Adrenal gland (tissue), 12 donors: ENCODE measurements around the gene MAN2B2. TPM values are rescaled to one million over a fixed set of nuclear protein-coding genes. Genes with fewer than 3 reads are reported as not detected.

Experiments
- DNase-seq, 7 donors: peaks; one replicate each; pipeline ENCODE4 v3.0.0-alpha.2; 2019 to 2020
- H3K27ac ChIP-seq, 5 donors: fragments of 200-600 bp; sonication (generic) in 4 of 5; 1 replicate in 3 of 5; 2 replicates in 2 of 5; pipeline versions ENCODE4 v1.5.1 to v1.8.0; 2016 to 2020; ENCODE audit warnings: mild to moderate bottlenecking in 1 of 5
- H3K27me3 ChIP-seq: fragments of 200-600 bp; 2 replicates; pipeline ENCODE4 v1.8.0; 2021
- H3K36me3 ChIP-seq, 2 donors: fragments of 200-600 bp; replicated peaks in 1 of 2; 1 replicate in 1 of 2; 2 replicates in 1 of 2; pipeline versions ENCODE4 v1.5.1 to v1.8.0; 2018 to 2022
- H3K4me1 ChIP-seq, 2 donors: fragments of 200-600 bp; replicated peaks in 1 of 2; 1 replicate in 1 of 2; 2 replicates in 1 of 2; pipeline versions ENCODE4 v1.5.1 to v1.8.0; 2018 to 2021
- H3K4me3 ChIP-seq, 4 donors: fragments of 200-600 bp; sonication (generic) in 3 of 4; one replicate each; pipeline ENCODE4 v1.5.1; 2016 to 2018
- H3K9me3 ChIP-seq, 3 donors: fragments of 200-600 bp; sonication (generic) in 1 of 3; replicated peaks in 1 of 3; 1 replicate in 2 of 3; 2 replicates in 1 of 3; pipeline versions ENCODE4 v1.5.1 to v1.8.0; 2016 to 2021
- CTCF ChIP-seq, 6 experiments: fragments of 450-650 bp in 4 of 6; fragments of 200-600 bp in 2 of 6; sonication (generic) in 1 of 6; IDR thresholded peaks; 1 replicate in 5 of 6; 2 replicates in 1 of 6; pipeline versions ENCODE4 v1.5.1 to v1.8.0; 2016 to 2021; ENCODE audit warnings: antibody characterized with exemption in 6 of 6, mild to moderate bottlenecking in 2 of 6, moderate library complexity in 1 of 6
- POLR2A ChIP-seq, 2 donors: fragments of 450-650 bp; IDR thresholded peaks; one replicate each; pipeline ENCODE4 v1.6.1; 2017; ENCODE audit warnings: antibody characterized with exemption in 2 of 2, mild to moderate bottlenecking in 2 of 2, moderate library complexity in 1 of 2
- WGBS, 4 donors: extraction: QIAGEN DNeasy Blood & Tissue Kit in 2 of 4; methylation state at CpG; one replicate each; pipeline versions ENCODE4 v1.1.5 to v1.1.7; 2013 to 2017; 5-methylcytosine and 5-hydroxymethylcytosine counted together
- intact Hi-C, 2 donors: fragments of 100-400 bp; cut with DNase I; formaldehyde crosslinking; loops; one replicate each; pipeline versions ENCODE4 v1.14.1 to v1.15.0; 2022 to 2023
- polyA plus RNA-seq, 3 donors: library from polyadenylated mRNA; stranded (reverse); fragments of 200-250 nt in 2 of 3; fragments of 350-450 nt in 1 of 3; fragmentation: Illumina TruSeq in 1 of 3; extraction: RNeasy Lipid Tissue Mini Kit (QIAGEN cat#74804) in 1 of 3; gene quantifications; one replicate each; pipeline ENCODE4 v1.2.3, GENCODE V29; 2013 to 2014
- total RNA-seq, 9 donors: library from RNA; depleted of rRNA in 4 of 9; stranded (reverse); fragments of >200 nt in 4 of 9; fragments of 120-200 nt in 1 of 9; fragmentation: NEBNext Ultra II Directional in 1 of 9; extraction: Animal tissue kit (Norgen Biotek cat#: 25700) in 1 of 9; gene quantifications; one replicate each; pipeline versions ENCODE4 v1.1.0 to v1.2.4, GENCODE V29; 2013 to 2023
- donor health status: healthy with polysubstance abuse.
- donor health status: Bipolar disorder and iron deficiency.
- donor health status: DM: yes; HTN: yes; CAD: no.
- donor health status: DM: no; HTN: no; CAD: no.
- donor health status: DM: no; HTN: no; CAD: no.
- donor health status: DM: yes; HTN: yes; CAD: no.

MAN2B2 gene
- total and polyA plus RNA-seq, 12 donors = 9.3 to 50.6 (median 27.7) TPM

GRCh38 chr4:6609415-6610079 is 34.6 kb downstream of the MAN2B2 start:
- Histone ChIP-seq H3K4me1 (no peaks in the 10 kb centered on the region), H3K4me3 (no peak overlapping the region), H3K36me3 (peaks cover 0 to 24% of the 10 kb centered on the region in 2 donors), H3K27me3 (no peaks in the 10 kb centered on the region), H3K27ac (peak overlapping the region in 1 of 5 donors; percentile 38), H3K9me3 (peaks cover 0 to 3% (median 0%) of the 10 kb centered on the region in 3 donors)
- 92 to 96% (median 94%) methylated on average over 16 to 26 of the region's 26 CpGs for WGBS, 4 donors
- intact Hi-C loops = no loop called here
- TF ChIP-seq POLR2A (IDR thresholded peaks at IDR 0.05) (no peak), CTCF (IDR thresholded peaks at IDR 0.05) (no peak)
- no peak for DNase-seq

GRCh38 chr4:6610856-6611430 is 36.0 kb downstream of the MAN2B2 start:
- 96 to 100% (median 96%) methylated on average over 4 to 24 of the region's 24 CpGs for WGBS, 4 donors
- TF ChIP-seq POLR2A (IDR thresholded peaks at IDR 0.05) (no peak), CTCF (IDR thresholded peaks at IDR 0.05) (no peak)
- Histone ChIP-seq H3K36me3 (peaks cover 0 to 24% of the 10 kb centered on the region in 2 donors), H3K9me3 (no peaks in the 10 kb centered on the region), H3K4me1 (no peaks in the 10 kb centered on the region), H3K4me3 (no peak overlapping the region), H3K27me3 (no peaks in the 10 kb centered on the region), H3K27ac (no peak overlapping the region)
- no peak for DNase-seq
- intact Hi-C loops = no loop called here

- DNase-seq = no peak
- no peak overlapping the region for H3K4me3 ChIP-seq
- 85 to 100% (median 96%) methylated on average over 3 of the region's 3 CpGs for WGBS, 4 donors
- no peaks in the 10 kb centered on the region for H3K4me1 ChIP-seq
- TF ChIP-seq CTCF (IDR thresholded peaks at IDR 0.05) = no peak
- no peak for TF ChIP-seq POLR2A (IDR thresholded peaks at IDR 0.05)
- H3K9me3 ChIP-seq = no peaks in the 10 kb centered on the region
- no peaks in the 10 kb centered on the region for H3K27me3 ChIP-seq
- H3K27ac ChIP-seq = no peak overlapping the region
- peaks cover 0 to 25% of the 10 kb centered on the region in 2 donors for H3K36me3 ChIP-seq
- intact Hi-C loops = no loop called here
These were observed 38.1 kb downstream of the MAN2B2 start for GRCh38 chr4:6612961-6613675.
